IMR-90 (cell line): ENCODE data around the gene ZNF782. TPM values are rescaled to one million over a fixed set of nuclear protein-coding genes. Genes with fewer than 3 reads are reported as not detected.

Experiments used
- ATAC-seq: fragments of 200-7000 bp; cut with Tn5 transposase; 2 replicates; pipeline ENCODE4 v1.9.1; 2020; ENCODE audit warnings: low read depth, mild to moderate bottlenecking, moderate library complexity
- BruUV-seq: library from RNA; stranded (reverse); fragments of 400-500 nt; replicated peaks from 2 replicates; lab custom pipeline; 2021; lab: Mats Ljungman, UMichigan
- CTCF ChIA-PET: fragments of 300-600 bp; formaldehyde crosslinking; extraction: SDS; loops from one replicate; lab custom pipeline; 2021; ENCODE audit warnings: antibody characterized with exemption; lab: Yijun Ruan, JAX
- POLR2A ChIA-PET: fragments of 300-600 bp; sonication (Branson Sonifier 250); formaldehyde crosslinking; loops from one replicate; lab custom pipeline; 2022; ENCODE audit warnings: antibody characterized with exemption; ENCODE audit not compliant: unreplicated experiment; lab: Charles Lee
- DNase-seq: peaks from one replicate; pipeline ENCODE4 v3.0.0; 2013
- H2AFZ ChIP-seq: replicated peaks from 2 replicates; pipeline ENCODE3; 2013; ENCODE audit warnings: low read length, mild to moderate bottlenecking; ENCODE audit not compliant: poor library complexity
- H2AK5ac ChIP-seq: 2 replicates; pipeline ENCODE4 v1.6.1; 2013; ENCODE audit warnings: low read depth, low read length, inconsistent platforms
- H2AK9ac ChIP-seq: replicated peaks from 2 replicates; pipeline ENCODE3; 2013; ENCODE audit warnings: mild to moderate bottlenecking, low read depth, low read length, moderate library complexity; ENCODE audit not compliant: poor library complexity
- H2BK120ac ChIP-seq: 2 replicates; pipeline ENCODE4 v1.6.1; 2013; ENCODE audit warnings: low read depth, low read length, inconsistent platforms
- H2BK15ac ChIP-seq: 3 replicates; pipeline ENCODE4 v1.6.1; 2013; ENCODE audit warnings: low read depth, low read length, inconsistent platforms
- H2BK20ac ChIP-seq: 2 replicates; pipeline ENCODE4 v1.6.1; 2013; ENCODE audit warnings: low read depth, mild to moderate bottlenecking, inconsistent platforms, low read length, moderate library complexity
- H2BK5ac ChIP-seq: 2 replicates; pipeline ENCODE4 v1.6.1; 2013; ENCODE audit warnings: mild to moderate bottlenecking, low read depth, low read length, inconsistent platforms; ENCODE audit not compliant: poor library complexity, severe bottlenecking
- H3K14ac ChIP-seq: replicated peaks from 2 replicates; pipeline ENCODE4 v1.6.1; 2013; ENCODE audit warnings: low read depth, low read length, inconsistent platforms
- H3K18ac ChIP-seq: 2 replicates; pipeline ENCODE4 v1.6.1; 2013; ENCODE audit warnings: low read depth, low read length, control low read depth
- H3K23ac ChIP-seq: 2 replicates; pipeline ENCODE4 v1.6.1; 2013; ENCODE audit warnings: low read depth, low read length, inconsistent platforms
- H3K27ac ChIP-seq: 2 replicates; pipeline ENCODE4 v1.5.1; 2013; ENCODE audit warnings: mild to moderate bottlenecking, control low read depth, low read length; ENCODE audit not compliant: insufficient read depth
- H3K27me3 ChIP-seq: 2 replicates; pipeline ENCODE4 v1.6.1; 2013; ENCODE audit warnings: low read length; ENCODE audit not compliant: control insufficient read depth, insufficient read depth
- H3K36me3 ChIP-seq: 2 replicates; pipeline ENCODE4 v1.6.1; 2013; ENCODE audit warnings: low read length, mixed read lengths; ENCODE audit not compliant: control insufficient read depth, insufficient read depth
- H3K4ac ChIP-seq: 2 replicates; pipeline ENCODE4 v1.6.1; 2013; ENCODE audit warnings: low read depth, low read length, inconsistent platforms
- H3K4me1 ChIP-seq: 2 replicates; pipeline ENCODE4 v1.6.1; 2013; ENCODE audit warnings: low read length, mixed read lengths; ENCODE audit not compliant: control insufficient read depth, insufficient read depth
- H3K4me2 ChIP-seq: 2 replicates; pipeline ENCODE4 v1.6.1; 2013; ENCODE audit warnings: low read depth, mild to moderate bottlenecking, control low read depth, low read length, moderate library complexity
- H3K4me3 ChIP-seq: 2 replicates; pipeline ENCODE4 v1.5.1; 2013; ENCODE audit warnings: low read depth, mild to moderate bottlenecking, control low read depth, low read length, moderate library complexity; ENCODE audit not compliant: insufficient read depth
- H3K56ac ChIP-seq: 2 replicates; pipeline ENCODE4 v1.6.1; 2013; ENCODE audit warnings: low read length, inconsistent platforms; ENCODE audit not compliant: insufficient read depth; ENCODE audit errors: extremely low read depth
- H3K79me1 ChIP-seq, 2 experiments: 2 replicates each; pipeline ENCODE4 v1.6.1; 2013; ENCODE audit warnings: low read length in 2 of 2, inconsistent platforms in 1 of 2, low read depth in 1 of 2
- H3K9ac ChIP-seq: 2 replicates; pipeline ENCODE4 v1.6.1; 2013; ENCODE audit warnings: low read depth, low read length, control low read depth
- H3K9me1 ChIP-seq: 2 replicates; pipeline ENCODE4 v1.6.1; 2013; ENCODE audit warnings: low read length, inconsistent platforms; ENCODE audit not compliant: insufficient read depth
- H3K9me3 ChIP-seq: 2 replicates; pipeline ENCODE4 v1.6.1; 2013; ENCODE audit warnings: low read length; ENCODE audit not compliant: control insufficient read depth, insufficient read depth
- H4K20me1 ChIP-seq: 2 replicates; pipeline ENCODE4 v1.6.1; 2013; ENCODE audit warnings: low read length, inconsistent platforms; ENCODE audit not compliant: insufficient read depth
- H4K5ac ChIP-seq: 2 replicates; pipeline ENCODE4 v1.6.1; 2013; ENCODE audit warnings: mild to moderate bottlenecking, low read depth, low read length, control low read depth
- H4K8ac ChIP-seq, 2 experiments: 2 replicates each; pipeline ENCODE4 v1.6.1; 2013; ENCODE audit warnings: low read depth in 2 of 2, low read length in 2 of 2, control low read depth in 1 of 2, inconsistent platforms in 1 of 2
- H4K91ac ChIP-seq: 2 replicates; pipeline ENCODE4 v1.6.1; 2013; ENCODE audit warnings: low read depth, low read length, inconsistent platforms; ENCODE audit not compliant: insufficient read depth
- MAZ ChIP-seq: IDR thresholded peaks from 2 replicates; pipeline ENCODE4 v1.6.1; 2012; ENCODE audit warnings: low read depth, mild to moderate bottlenecking, low read length, improper control_type of control experiment, moderate library complexity, borderline replicate concordance
- MXI1 ChIP-seq: IDR thresholded peaks from 2 replicates; pipeline ENCODE4 v1.6.1; 2012; ENCODE audit warnings: low read depth, mild to moderate bottlenecking, low read length, moderate library complexity, borderline replicate concordance
- RAD21 ChIP-seq: IDR thresholded peaks from 2 replicates; pipeline ENCODE4 v1.6.1; 2012; ENCODE audit warnings: low read length, improper control_type of control experiment
- RCOR1 ChIP-seq: IDR thresholded peaks from 2 replicates; pipeline ENCODE4 v1.6.1; 2012; ENCODE audit warnings: mild to moderate bottlenecking, low read length, improper control_type of control experiment; ENCODE audit not compliant: insufficient replicate concordance
- WGBS, 2 experiments: methylation state at CpG; one replicate each; pipeline versions ENCODE4 v1.1.5 to v1.1.7; 2013; ENCODE audit warnings: missing lambda C conversion rate in 2 of 2; ENCODE audit not compliant: insufficient read length in 1 of 2; ENCODE audit errors: extremely low coverage in 2 of 2; 5-methylcytosine and 5-hydroxymethylcytosine counted together
- dilution Hi-C: fragments of 300-500 bp; cut with HindIII; formaldehyde crosslinking; loops from one replicate; pipeline ENCODE4 v1.14.3; 2018; ENCODE audit warnings: low sequenced_read_pairs; ENCODE audit not compliant: unreplicated experiment
- in situ Hi-C: fragments of 300-500 bp; cut with MboI; formaldehyde crosslinking; loops from 3 replicates; pipeline ENCODE4 v1.14.3; 2019; ENCODE audit warnings: low sequenced_read_pairs, inconsistent platforms, mixed read lengths
- intact Hi-C: fragments of 100-400 bp; cut with micrococcal nuclease; formaldehyde crosslinking; loops from 2 replicates; pipeline ENCODE4 v1.10.0; 2022
- polyA plus RNA-seq, 3 experiments: library from polyadenylated mRNA; depleted of rRNA; stranded (reverse); fragments of >200 nt; gene quantifications; 2 replicates each; pipeline ENCODE4 v1.2.3, GENCODE V29; 2012; ENCODE audit warnings: low replicate concordance in 1 of 3
- total RNA-seq: library from RNA; depleted of rRNA; stranded (reverse); fragments of >200 nt; gene quantifications from 2 replicates; pipeline ENCODE4 v1.2.3, GENCODE V29; 2012
- TF ChIP-seq, protein P1 (sequence below): conservative IDR thresholded peaks from 2 replicates; pipeline ENCODE4 v1.5.1; 2012; ENCODE audit warnings: mild to moderate bottlenecking, low read depth, low read length, improper control_type of control experiment

ZNF782 gene
- total and polyA plus RNA-seq, 2 of the 4 experiments (the other 2 are of a cell fraction), result 0.86 to 4.3 TPM

DNA sequence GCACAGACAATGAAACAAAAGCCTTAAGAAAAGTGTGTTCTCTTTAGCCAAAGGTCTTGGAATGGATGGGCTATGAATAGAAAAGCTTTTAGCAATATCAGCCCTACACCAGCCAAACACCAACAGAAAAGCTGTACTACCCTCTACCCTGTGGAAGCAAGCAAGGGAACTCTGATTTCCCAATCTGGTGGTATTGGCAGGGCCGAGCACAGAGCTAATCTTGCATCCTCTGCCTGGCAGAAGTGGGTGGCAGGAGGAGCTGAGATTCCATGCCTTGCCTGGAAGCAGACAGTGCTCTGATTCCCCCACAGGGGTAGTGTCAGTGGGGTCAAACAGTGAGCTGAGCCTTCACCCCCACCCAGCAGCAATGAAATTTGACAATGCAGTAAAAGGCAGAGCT lies 29.6 kb upstream of the ZNF782 start:
- Histone ChIP-seq H3K23ac (no peak overlapping the region), H3K9me1 (peaks cover 5% of the 10 kb centered on the region), H3K27ac (no peak overlapping the region), H3K36me3 (no peaks in the 10 kb centered on the region), H2BK15ac (no peak overlapping the region), H3K18ac (no peak overlapping the region), H3K4me1 (peaks cover 5% of the 10 kb centered on the region), H4K91ac (no peak overlapping the region), H3K9ac (no peak overlapping the region), H2AFZ (no peak overlapping the region), H3K4me3 (no peak overlapping the region), H2BK120ac (no peak overlapping the region), H3K9me3 (no peaks in the 10 kb centered on the region), H3K79me1 (0 out of 4 replicates have a peak, but pooled peaks cover 0 to 4% of the 10 kb centered on the region in 2 experiments), H4K8ac (no peak overlapping the region), H3K56ac (no peak overlapping the region), H2BK5ac (no peak overlapping the region), H4K5ac (no peak overlapping the region), H3K4ac (no peak overlapping the region), H2AK9ac (peak overlapping the region; percentile 44), H3K14ac (no peak overlapping the region), H3K27me3 (no peaks in the 10 kb centered on the region), H4K20me1 (no peaks in the 10 kb centered on the region), H2AK5ac (no peak overlapping the region), H2BK20ac (no peak overlapping the region; the same call in 1 of the 2 replicates), H3K4me2 (no peak overlapping the region)
- in situ Hi-C loops, result no loop called here
- ATAC-seq (no peak), DNase-seq (no peak)
- dilution Hi-C loops, result no loop called here
- ChIA-PET POLR2A (no interaction called here), CTCF (no interaction called here)
- no peak for TF ChIP-seq RCOR1
- TF ChIP-seq, protein P1, sequence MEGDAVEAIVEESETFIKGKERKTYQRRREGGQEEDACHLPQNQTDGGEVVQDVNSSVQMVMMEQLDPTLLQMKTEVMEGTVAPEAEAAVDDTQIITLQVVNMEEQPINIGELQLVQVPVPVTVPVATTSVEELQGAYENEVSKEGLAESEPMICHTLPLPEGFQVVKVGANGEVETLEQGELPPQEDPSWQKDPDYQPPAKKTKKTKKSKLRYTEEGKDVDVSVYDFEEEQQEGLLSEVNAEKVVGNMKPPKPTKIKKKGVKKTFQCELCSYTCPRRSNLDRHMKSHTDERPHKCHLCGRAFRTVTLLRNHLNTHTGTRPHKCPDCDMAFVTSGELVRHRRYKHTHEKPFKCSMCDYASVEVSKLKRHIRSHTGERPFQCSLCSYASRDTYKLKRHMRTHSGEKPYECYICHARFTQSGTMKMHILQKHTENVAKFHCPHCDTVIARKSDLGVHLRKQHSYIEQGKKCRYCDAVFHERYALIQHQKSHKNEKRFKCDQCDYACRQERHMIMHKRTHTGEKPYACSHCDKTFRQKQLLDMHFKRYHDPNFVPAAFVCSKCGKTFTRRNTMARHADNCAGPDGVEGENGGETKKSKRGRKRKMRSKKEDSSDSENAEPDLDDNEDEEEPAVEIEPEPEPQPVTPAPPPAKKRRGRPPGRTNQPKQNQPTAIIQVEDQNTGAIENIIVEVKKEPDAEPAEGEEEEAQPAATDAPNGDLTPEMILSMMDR, result no peak
- no peak for TF ChIP-seq RAD21
- TF ChIP-seq MAZ, result no peak
- no peak for TF ChIP-seq MXI1
- no CpG with 5 or more reads among the region's 1 CpG for WGBS, 2 experiments
- intact Hi-C loops, result no loop called here
- no TSS peak for BruUV-seq
